ENCODE data around the gene IGFBP5.
A peak's percentile ranks its signal among the peaks of the same experiment; 100 is the strongest.

IGFBP5 gene

GRCh38 chr2:216713691-216714336, 18.5 kb upstream of the IGFBP5 start:
- DNase-seq (ENCODE audit: low spot score): no peak

- DNase-seq (ENCODE audit: low spot score): no peak
Observed at GRCh38 chr2:216711348-216711747, 16.0 kb upstream of the IGFBP5 start.

GRCh38 chr2:216710551-216711301, 15.4 kb upstream of the IGFBP5 start:
- no peak for DNase-seq (ENCODE audit: low spot score)

GRCh38 chr2:216702756-216703155, 7.4 kb upstream of the IGFBP5 start:
- no peak for DNase-seq (ENCODE audit: low spot score)

GRCh38 chr2:216701544-216701943, 6.2 kb upstream of the IGFBP5 start:
- no peak for DNase-seq (ENCODE audit: low spot score)

GRCh38 chr2:216700781-216701180, 5.4 kb upstream of the IGFBP5 start:
- no peak for DNase-seq (ENCODE audit: low spot score)

GRCh38 chr2:216700088-216700567, 4.8 kb upstream of the IGFBP5 start:
- no peak for DNase-seq (ENCODE audit: low spot score)

- DNase-seq (ENCODE audit: low spot score): no peak
Observed at GRCh38 chr2:216698895-216699294, 3.5 kb upstream of the IGFBP5 start.

GRCh38 chr2:216698293-216698692, 2.9 kb upstream of the IGFBP5 start:
- no peak for DNase-seq (ENCODE audit: low spot score)

- DNase-seq (ENCODE audit: low spot score): no peak
Observed at GRCh38 chr2:216696751-216697560, 1.6 kb upstream of the IGFBP5 start.

GRCh38 chr2:216696321-216696720, 972 bp upstream of the IGFBP5 start:
- DNase-seq (ENCODE audit: low spot score): no peak

GRCh38 chr2:216694826-216695217, 527 bp downstream of the IGFBP5 start:
- no peak for DNase-seq (ENCODE audit: low spot score)

- DNase-seq (ENCODE audit: low spot score): no peak
Observed at GRCh38 chr2:216694082-216694825, 1.1 kb downstream of the IGFBP5 start.

GRCh38 chr2:216693414-216694080, 1.8 kb downstream of the IGFBP5 start:
- DNase-seq (ENCODE audit: low spot score): no peak

- peak; percentile 12 for DNase-seq (ENCODE audit: low spot score)
Observed at GRCh38 chr2:216692636-216693413, 2.5 kb downstream of the IGFBP5 start.

- no peak for DNase-seq (ENCODE audit: low spot score)
Observed at GRCh38 chr2:216690853-216691741, 4.3 kb downstream of the IGFBP5 start.

- DNase-seq (ENCODE audit: low spot score): no peak
Observed at GRCh38 chr2:216690456-216690852, 4.9 kb downstream of the IGFBP5 start.

GRCh38 chr2:216689397-216689796, 6.0 kb downstream of the IGFBP5 start:
- DNase-seq (ENCODE audit: low spot score): no peak

GRCh38 chr2:216688731-216689340, 6.5 kb downstream of the IGFBP5 start:
- no peak for DNase-seq (ENCODE audit: low spot score)

Measured in CD4-positive, alpha-beta T cell treated with Interleukin-15 for 4 hours (primary cell).